MM.1S (cell line): ENCODE results near the gene FAM50B.

Source experiments
- DNase-seq: peaks from one replicate; pipeline ENCODE4 v3.0.0-alpha.2; 2015
- H2AFZ ChIP-seq: fragments of 300-600 bp; sonication (generic); 2 replicates; pipeline ENCODE4 v1.6.0; 2016; ENCODE audit warnings: antibody characterized with exemption, low read length
- H3F3A ChIP-seq: fragments of 300-600 bp; sonication (generic); 2 replicates; pipeline ENCODE4 v1.6.1; 2016; ENCODE audit warnings: mild to moderate bottlenecking, antibody characterized with exemption, low read length, moderate library complexity, mixed read lengths; ENCODE audit not compliant: insufficient read depth
- H3K27ac ChIP-seq: fragments of 300-600 bp; sonication (generic); 2 replicates; pipeline ENCODE4 v1.5.1; 2016; ENCODE audit warnings: mild to moderate bottlenecking, low read length
- H3K27me3 ChIP-seq: fragments of 300-600 bp; sonication (generic); replicated peaks from 2 replicates; pipeline ENCODE4 v1.6.0; 2016; ENCODE audit warnings: low read length; ENCODE audit not compliant: insufficient read depth
- H3K36me3 ChIP-seq: fragments of 300-600 bp; sonication (generic); replicated peaks from 2 replicates; pipeline ENCODE4 v1.6.1; 2016; ENCODE audit warnings: mild to moderate bottlenecking, low read length, mixed read lengths; ENCODE audit not compliant: insufficient read depth
- H3K4me1 ChIP-seq: fragments of 300-600 bp; sonication (generic); 2 replicates; pipeline ENCODE4 v1.6.1; 2016; ENCODE audit warnings: low read length, mixed read lengths
- H3K4me2 ChIP-seq: fragments of 300-600 bp; sonication (generic); 2 replicates; pipeline ENCODE4 v1.6.0; 2016; ENCODE audit warnings: low read depth, low read length
- H3K4me3 ChIP-seq: fragments of 300-600 bp; sonication (generic); 2 replicates; pipeline ENCODE4 v1.5.1; 2016; ENCODE audit warnings: low read length, mixed read lengths
- H3K79me2 ChIP-seq: fragments of 300-600 bp; sonication (generic); 2 replicates; pipeline ENCODE4 v1.6.1; 2016; ENCODE audit warnings: mixed run types, low read length, mixed read lengths
- H3K9ac ChIP-seq: fragments of 300-600 bp; sonication (generic); 2 replicates; pipeline ENCODE4 v1.6.1; 2016; ENCODE audit warnings: low read length, mixed read lengths
- H3K9me2 ChIP-seq: fragments of 300-600 bp; sonication (generic); replicated peaks from 2 replicates; pipeline ENCODE4 v1.6.1; 2016; ENCODE audit warnings: mild to moderate bottlenecking, low read length, mixed read lengths; ENCODE audit not compliant: insufficient read depth
- H3K9me3 ChIP-seq: fragments of 300-600 bp; sonication (generic); replicated peaks from 2 replicates; pipeline ENCODE4 v1.6.1; 2016; ENCODE audit warnings: mild to moderate bottlenecking, low read length, mixed read lengths; ENCODE audit not compliant: insufficient read depth
- H4K20me1 ChIP-seq: fragments of 300-600 bp; sonication (generic); 2 replicates; pipeline ENCODE4 v1.6.1; 2016; ENCODE audit warnings: mild to moderate bottlenecking, low read length, moderate library complexity, mixed read lengths; ENCODE audit not compliant: insufficient read depth
- CTCF ChIP-seq: fragments of 300-600 bp; sonication (generic); IDR thresholded peaks from 2 replicates; pipeline ENCODE4 v1.5.1; 2016; ENCODE audit warnings: antibody characterized with exemption, low read length, mixed read lengths
- EZH2 ChIP-seq: fragments of 300-600 bp; sonication (generic); optimal IDR thresholded peaks from 2 replicates; pipeline ENCODE3; 2017; ENCODE audit warnings: low read depth, mild to moderate bottlenecking, antibody characterized with exemption, low read length, mixed read lengths
- EZH2phosphoT487 ChIP-seq: fragments of 300-600 bp; sonication (generic); IDR thresholded peaks from 2 replicates; pipeline ENCODE4 v1.6.1; 2018; ENCODE audit warnings: antibody characterized with exemption, low read length

Gene FAM50B

GRCh38 chr6:3892603-3893002 is 43.4 kb downstream of the FAM50B start:
- Histone ChIP-seq H3K9me2 (no peaks in the 10 kb centered on the region), H3K36me3 (no peaks in the 10 kb centered on the region), H3K4me1 (no peaks in the 10 kb centered on the region)

GRCh38 chr6:3893487-3893886 is 44.3 kb downstream of the FAM50B start:
- no peaks in the 10 kb centered on the region for H3K36me3 ChIP-seq
- no peaks in the 10 kb centered on the region for H4K20me1 ChIP-seq

More at GRCh38 chr6:3892603-3893002, 43.4 kb downstream of the FAM50B start:
- no peak for TF ChIP-seq EZH2
- TF ChIP-seq EZH2phosphoT487, result no peak
- TF ChIP-seq CTCF, result no peak
- Histone ChIP-seq H3K27me3 (no peaks in the 10 kb centered on the region), H3K9me3 (no peaks in the 10 kb centered on the region), H3K4me2 (no peak overlapping the region), H2AFZ (no peak overlapping the region), H4K20me1 (no peaks in the 10 kb centered on the region), H3K4me3 (no peak overlapping the region), H3K9ac (no peak overlapping the region), H3K79me2 (no peaks in the 10 kb centered on the region), H3K27ac (no peak overlapping the region), H3F3A (no peaks in the 10 kb centered on the region)
- DNase-seq, result no peak

GRCh38 chr6:3893917-3894316 is 44.7 kb downstream of the FAM50B start:
- Histone ChIP-seq H2AFZ (no peak overlapping the region), H3K27ac (no peak overlapping the region), H3K9me2 (no peaks in the 10 kb centered on the region), H3K4me1 (no peaks in the 10 kb centered on the region), H3K27me3 (no peaks in the 10 kb centered on the region), H3K9me3 (no peaks in the 10 kb centered on the region), H3K36me3 (no peaks in the 10 kb centered on the region), H4K20me1 (no peaks in the 10 kb centered on the region), H3K9ac (no peak overlapping the region), H3F3A (no peaks in the 10 kb centered on the region), H3K4me3 (no peak overlapping the region), H3K4me2 (no peak overlapping the region), H3K79me2 (no peaks in the 10 kb centered on the region)
- TF ChIP-seq EZH2phosphoT487, result no peak
- no peak for TF ChIP-seq EZH2
- TF ChIP-seq CTCF, result no peak
- DNase-seq, result no peak

More at GRCh38 chr6:3893487-3893886, 44.3 kb downstream of the FAM50B start:
- TF ChIP-seq EZH2, result no peak
- no peak for TF ChIP-seq EZH2phosphoT487
- no peak for TF ChIP-seq CTCF
- Histone ChIP-seq H3K9ac (no peak overlapping the region), H3K4me3 (no peak overlapping the region), H3K9me3 (no peaks in the 10 kb centered on the region), H3K79me2 (no peaks in the 10 kb centered on the region), H3K27ac (no peak overlapping the region), H3K4me1 (no peaks in the 10 kb centered on the region), H2AFZ (no peak overlapping the region), H3K9me2 (no peaks in the 10 kb centered on the region), H3F3A (no peaks in the 10 kb centered on the region), H3K27me3 (no peaks in the 10 kb centered on the region), H3K4me2 (no peak overlapping the region)
- no peak for DNase-seq
